Breast epithelium (tissue), 4 donors: Measurements from ENCODE around the gene CBY2. TPM values are rescaled to one million over a fixed set of nuclear protein-coding genes. Genes with fewer than 3 reads are reported as not detected.

Experiments used
- DNase-seq, 2 donors: peaks; one replicate each; pipeline ENCODE4 v3.0.0-alpha.2; 2019; ENCODE audit warnings: low spot score in 2 of 2
- H3K27ac ChIP-seq, 2 donors: fragments of 200-600 bp; sonication (generic) in 1 of 2; one replicate each; pipeline ENCODE4 v1.5.1; 2016 to 2019; ENCODE audit warnings: mild to moderate bottlenecking in 1 of 2
- H3K27me3 ChIP-seq, 2 donors: fragments of 200-600 bp; sonication (generic) in 1 of 2; one replicate each; pipeline versions ENCODE4 v1.5.1 to v1.6.0; 2017 to 2019; ENCODE audit warnings: control low read depth in 1 of 2, mild to moderate bottlenecking in 1 of 2
- H3K36me3 ChIP-seq: fragments of 200-600 bp; one replicate; pipeline ENCODE4 v1.5.1; 2019
- H3K4me1 ChIP-seq, 2 donors: fragments of 200-600 bp; sonication (generic); one replicate each; pipeline ENCODE4 v1.5.1; 2016 to 2019; ENCODE audit warnings: control low read depth in 1 of 2
- H3K4me3 ChIP-seq, 3 donors: fragments of 200-600 bp; sonication (generic); 1 replicate in 2 of 3; 2 replicates in 1 of 3; pipeline ENCODE4 v1.5.1; 2016 to 2019; ENCODE audit warnings: mild to moderate bottlenecking in 3 of 3, moderate library complexity in 2 of 3
- H3K9me3 ChIP-seq, 2 donors: fragments of 200-600 bp; sonication (generic) in 1 of 2; one replicate each; pipeline ENCODE4 v1.5.1; 2016 to 2019; ENCODE audit warnings: control low read depth in 1 of 2
- POLR2A ChIP-seq: fragments of 450-650 bp; IDR thresholded peaks from one replicate; pipeline ENCODE4 v1.6.1; 2016; ENCODE audit warnings: antibody characterized with exemption, mild to moderate bottlenecking, moderate library complexity
- POLR2AphosphoS5 ChIP-seq, 3 donors: sonication (generic); formaldehyde crosslinking; IDR thresholded peaks; one replicate each; pipeline ENCODE4 v1.6.1; 2017; ENCODE audit warnings: antibody characterized with exemption in 3 of 3
- intact Hi-C: fragments of 100-400 bp; cut with DNase I; formaldehyde crosslinking; loops from one replicate; pipeline ENCODE4 v1.15.1; 2023; ENCODE audit warnings: low total_unique reads
- total RNA-seq, 3 donors: library from RNA; depleted of rRNA; stranded (reverse); fragments of >200 nt; gene quantifications; one replicate each; pipeline ENCODE4 v1.1.0, GENCODE V29; 2016
- TF ChIP-seq, protein P1 (sequence below), 3 donors: fragments of 450-650 bp; IDR thresholded peaks; one replicate each; pipeline ENCODE4 v1.5.1; 2016 to 2017; ENCODE audit warnings: antibody characterized with exemption in 3 of 3, mild to moderate bottlenecking in 3 of 3, moderate library complexity in 3 of 3

Gene CBY2
- total RNA-seq, 3 donors from 2014 or later: not detected

DNA sequence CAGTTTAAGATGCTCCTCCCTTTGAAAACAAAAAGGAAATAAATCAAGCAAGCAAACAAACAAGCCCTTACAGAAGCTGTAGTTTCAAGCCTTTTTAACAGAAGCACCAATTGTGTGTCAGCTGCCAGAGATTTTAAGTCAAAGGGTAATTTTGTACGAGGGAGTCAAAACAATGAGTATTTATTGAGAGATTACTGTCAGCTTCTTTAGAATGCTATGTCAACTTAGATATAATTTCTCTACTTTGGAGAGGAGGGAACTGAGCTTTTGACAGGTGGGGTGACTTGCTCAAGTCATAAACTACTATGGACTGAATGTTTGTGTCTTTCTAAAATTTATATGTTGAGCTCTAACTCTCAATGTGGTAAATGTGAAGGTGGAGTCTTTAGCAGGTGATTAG lies 10.5 kb upstream of the CBY2 start:
- Histone ChIP-seq H3K9me3 (no peaks in the 10 kb centered on the region), H3K4me1 (no peaks in the 10 kb centered on the region), H3K27ac (no peak overlapping the region), H3K4me3 (no peak overlapping the region), H3K36me3 (no peaks in the 10 kb centered on the region), H3K27me3 (no peaks in the 10 kb centered on the region)
- intact Hi-C loops: no loop called here
- TF ChIP-seq, protein P1, sequence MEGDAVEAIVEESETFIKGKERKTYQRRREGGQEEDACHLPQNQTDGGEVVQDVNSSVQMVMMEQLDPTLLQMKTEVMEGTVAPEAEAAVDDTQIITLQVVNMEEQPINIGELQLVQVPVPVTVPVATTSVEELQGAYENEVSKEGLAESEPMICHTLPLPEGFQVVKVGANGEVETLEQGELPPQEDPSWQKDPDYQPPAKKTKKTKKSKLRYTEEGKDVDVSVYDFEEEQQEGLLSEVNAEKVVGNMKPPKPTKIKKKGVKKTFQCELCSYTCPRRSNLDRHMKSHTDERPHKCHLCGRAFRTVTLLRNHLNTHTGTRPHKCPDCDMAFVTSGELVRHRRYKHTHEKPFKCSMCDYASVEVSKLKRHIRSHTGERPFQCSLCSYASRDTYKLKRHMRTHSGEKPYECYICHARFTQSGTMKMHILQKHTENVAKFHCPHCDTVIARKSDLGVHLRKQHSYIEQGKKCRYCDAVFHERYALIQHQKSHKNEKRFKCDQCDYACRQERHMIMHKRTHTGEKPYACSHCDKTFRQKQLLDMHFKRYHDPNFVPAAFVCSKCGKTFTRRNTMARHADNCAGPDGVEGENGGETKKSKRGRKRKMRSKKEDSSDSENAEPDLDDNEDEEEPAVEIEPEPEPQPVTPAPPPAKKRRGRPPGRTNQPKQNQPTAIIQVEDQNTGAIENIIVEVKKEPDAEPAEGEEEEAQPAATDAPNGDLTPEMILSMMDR (IDR thresholded peaks at IDR 0.05): no peak
- TF ChIP-seq POLR2AphosphoS5 (IDR thresholded peaks at IDR 0.05) (no peak), POLR2A (no peak)
- no peak for DNase-seq

DNA sequence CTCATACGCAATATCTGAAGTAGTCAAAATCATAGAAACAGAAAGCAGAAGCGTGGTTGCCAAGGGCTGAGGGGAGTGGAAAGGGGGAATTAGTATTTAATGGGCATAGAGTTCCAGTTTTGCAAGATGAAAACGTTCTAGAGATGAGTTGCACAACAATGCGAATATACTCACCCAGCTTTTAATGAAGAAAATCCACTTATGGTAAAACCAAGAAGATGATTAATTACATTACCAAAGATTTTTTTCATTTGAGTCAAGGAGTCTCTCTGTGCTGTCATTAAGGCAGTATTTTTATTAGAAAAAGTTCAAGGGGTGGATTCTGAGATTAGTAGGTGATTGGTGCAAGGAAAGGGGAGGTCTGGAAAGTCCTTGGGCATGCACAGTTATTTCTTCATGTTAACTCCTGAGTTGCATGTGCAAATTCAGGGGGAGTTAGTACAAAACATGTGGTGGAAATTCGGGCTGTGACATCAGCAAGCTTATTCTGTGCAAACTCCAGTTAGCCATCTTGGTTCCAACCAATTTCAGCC lies 6.9 kb upstream of the CBY2 start:
- Histone ChIP-seq H3K27ac (no peak overlapping the region), H3K9me3 (no peaks in the 10 kb centered on the region), H3K36me3 (no peaks in the 10 kb centered on the region), H3K27me3 (no peaks in the 10 kb centered on the region), H3K4me3 (no peak overlapping the region), H3K4me1 (no peaks in the 10 kb centered on the region)
- intact Hi-C loops: no loop called here
- TF ChIP-seq POLR2AphosphoS5 (IDR thresholded peaks at IDR 0.05) (no peak), POLR2A (no peak)
- TF ChIP-seq, protein P1 (IDR thresholded peaks at IDR 0.05): no peak
- DNase-seq: no peak

DNA sequence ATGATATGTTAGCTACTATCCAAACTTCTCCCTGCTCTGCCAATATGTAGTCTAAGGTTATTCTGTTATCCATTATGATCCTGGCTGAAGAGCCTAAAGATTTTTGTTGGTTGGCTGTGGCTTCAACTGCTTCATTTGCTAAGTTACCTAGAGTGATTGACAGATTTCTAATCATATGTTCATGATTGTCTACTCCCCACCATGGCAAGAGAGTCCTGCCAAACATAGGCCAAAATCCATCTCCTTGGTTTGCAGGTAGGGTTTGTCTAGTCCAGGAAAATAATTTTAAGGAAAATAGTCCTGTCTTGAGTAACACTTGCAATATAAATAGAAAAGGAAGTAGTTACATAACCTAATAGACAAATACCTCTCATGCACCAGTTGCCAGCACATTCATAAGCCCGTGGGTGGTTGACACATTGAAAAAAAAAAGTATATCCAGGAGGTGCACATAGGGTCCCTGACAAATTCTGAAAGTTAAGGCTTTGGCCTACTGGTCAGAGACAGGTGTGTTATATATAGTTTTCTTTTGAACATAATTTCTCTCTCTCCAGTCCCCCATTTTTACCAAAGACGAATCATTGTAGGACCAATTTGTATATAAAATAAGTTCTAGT lies 5.4 kb upstream of the CBY2 start:
- TF ChIP-seq POLR2AphosphoS5 (IDR thresholded peaks at IDR 0.05) (no peak), POLR2A (no peak)
- TF ChIP-seq, protein P1 (IDR thresholded peaks at IDR 0.05): no peak

DNA sequence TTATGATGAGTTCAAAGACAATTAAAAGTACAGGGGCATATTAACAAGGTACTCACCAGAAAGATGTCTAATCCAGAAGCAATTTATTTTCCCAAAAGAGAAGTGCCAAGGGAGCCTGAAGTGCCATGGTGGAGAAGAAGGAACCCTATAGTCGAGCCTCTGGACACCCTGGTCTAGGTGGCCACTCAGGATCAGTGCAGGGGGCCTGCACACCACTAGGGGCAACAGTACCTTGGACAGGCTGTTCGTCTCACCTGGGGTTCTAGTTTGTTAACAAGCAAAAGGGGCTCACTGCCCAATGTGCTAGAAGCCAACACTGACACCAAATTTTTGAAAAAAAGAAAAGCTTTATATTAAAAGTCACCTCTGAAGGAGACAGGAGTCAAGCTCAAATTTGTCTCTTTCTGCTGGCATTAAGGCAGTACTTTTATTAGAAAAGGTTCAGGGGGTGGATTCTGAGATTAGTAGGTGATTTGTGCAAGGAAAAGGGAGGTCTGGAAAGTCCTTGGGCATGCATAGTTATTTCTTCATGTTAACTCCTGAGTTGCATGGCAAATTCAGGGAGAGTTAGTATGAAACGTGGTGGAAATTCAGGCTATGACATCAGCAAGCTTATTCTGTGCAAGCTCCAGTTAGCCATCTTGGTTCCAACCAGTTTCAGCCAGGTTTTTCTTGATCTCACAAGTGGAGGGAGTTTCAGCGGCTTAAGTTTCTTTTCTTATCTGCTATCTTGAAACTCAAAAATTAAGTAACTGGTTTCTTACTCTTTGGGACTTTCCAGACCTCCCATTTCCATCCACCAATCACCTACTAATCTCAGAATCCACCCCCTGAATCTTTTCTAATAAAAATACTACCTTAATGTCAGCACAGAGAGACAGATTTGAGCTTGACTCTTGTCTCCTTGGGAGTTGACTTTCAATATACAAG lies 884 bp upstream of the CBY2 start:
- intact Hi-C loops: no loop called here
- Histone ChIP-seq H3K27ac (no peak overlapping the region), H3K27me3 (no peaks in the 10 kb centered on the region), H3K4me3 (no peak overlapping the region), H3K36me3 (no peaks in the 10 kb centered on the region), H3K9me3 (no peaks in the 10 kb centered on the region), H3K4me1 (no peaks in the 10 kb centered on the region)
- no peak for DNase-seq
- no peak for TF ChIP-seq POLR2A
- TF ChIP-seq, protein P1 (IDR thresholded peaks at IDR 0.05): no peak
- TF ChIP-seq POLR2AphosphoS5 (IDR thresholded peaks at IDR 0.05): no peak

More for the DNA sequence above, 5.4 kb upstream of the CBY2 start:
- no peaks in the 10 kb centered on the region for H3K4me1 ChIP-seq
- H3K27ac ChIP-seq: peak overlapping the region; percentile 12 to 21
- H3K27me3 ChIP-seq: no peaks in the 10 kb centered on the region
- intact Hi-C loops: no loop called here
- no peaks in the 10 kb centered on the region for H3K9me3 ChIP-seq
- no peak overlapping the region for H3K4me3 ChIP-seq
- DNase-seq: no peak
- no peaks in the 10 kb centered on the region for H3K36me3 ChIP-seq

DNA sequence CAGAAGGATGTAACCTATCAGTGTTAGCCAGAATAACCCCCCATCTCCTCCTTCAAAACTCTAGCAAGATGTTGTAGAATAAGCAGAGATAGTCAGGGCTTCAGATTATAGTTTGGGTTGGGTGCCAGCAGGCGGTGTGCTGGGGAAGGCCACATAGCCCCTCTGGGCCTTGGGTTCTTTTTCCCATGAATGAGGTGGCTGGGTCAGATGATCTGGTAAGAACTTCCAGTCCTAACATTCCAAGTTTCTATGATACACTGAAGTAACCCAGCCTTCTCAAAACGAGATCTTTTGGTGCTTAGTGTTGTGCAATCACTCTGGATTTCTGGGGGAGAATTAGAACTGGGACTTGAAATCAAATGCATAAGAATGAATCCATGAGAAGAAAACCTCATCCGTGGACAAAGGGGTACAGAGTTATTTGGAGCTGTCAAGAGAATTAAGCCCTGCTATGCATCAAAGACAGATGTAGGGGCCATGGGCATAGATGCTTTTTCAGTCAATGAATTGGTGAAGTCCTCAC lies 810 bp downstream of the CBY2 start:
- H3K27me3 ChIP-seq: no peaks in the 10 kb centered on the region
- DNase-seq: no peak
- H3K9me3 ChIP-seq: no peaks in the 10 kb centered on the region
- no peak overlapping the region for H3K4me3 ChIP-seq
- H3K4me1 ChIP-seq: no peaks in the 10 kb centered on the region
- H3K27ac ChIP-seq: no peak overlapping the region
- intact Hi-C loops: no loop called here
- TF ChIP-seq, protein P1 (IDR thresholded peaks at IDR 0.05): no peak
- TF ChIP-seq POLR2AphosphoS5 (IDR thresholded peaks at IDR 0.05): no peak
- no peak for TF ChIP-seq POLR2A
- no peaks in the 10 kb centered on the region for H3K36me3 ChIP-seq
